HEK293 (cell line): ENCODE results near the gene ADAMTS4.

ENCODE experiments used
- CTCF ChIA-PET: fragments of 350-600 bp; formaldehyde crosslinking; extraction: SDS; loops from one replicate; lab custom pipeline; 2021; ENCODE audit warnings: antibody characterized with exemption; lab: Yijun Ruan, JAX
- POLR2A ChIA-PET: fragments of 300-600 bp; formaldehyde crosslinking; extraction: SDS; loops from one replicate; lab custom pipeline; 2020; ENCODE audit warnings: antibody characterized with exemption, inconsistent platforms; lab: Yijun Ruan, JAX
- H3K27ac ChIP-seq: fragments of 200-500 bp; sonication (Bioruptor generic); 2 replicates; pipeline ENCODE4 v1.5.1; 2014; ENCODE audit warnings: low read depth, low read length, control low read depth, inconsistent platforms; ENCODE audit errors: extremely low read depth
- H3K36me3 ChIP-seq, 2 experiments: fragments of 200-500 bp in 1 of 2; sonication (Bioruptor generic) in 1 of 2; 1 replicate in 1 of 2; 2 replicates in 1 of 2; pipeline ENCODE4 v1.5.1; 2014 to 2017; ENCODE audit warnings: inconsistent platforms in 2 of 2, low read length in 2 of 2; ENCODE audit not compliant: control insufficient read depth in 2 of 2, insufficient read depth in 1 of 2
- H3K4me1 ChIP-seq: fragments of 200-500 bp; sonication (Bioruptor generic); 2 replicates; pipeline ENCODE4 v1.5.1; 2014; ENCODE audit warnings: mild to moderate bottlenecking, low read length, inconsistent platforms; ENCODE audit not compliant: control insufficient read depth, insufficient read depth
- H3K4me3 ChIP-seq: 2 replicates; pipeline ENCODE4 v1.5.1; 2011; ENCODE audit warnings: low read depth, mild to moderate bottlenecking, control low read depth, low read length, moderate library complexity
- H3K9me3 ChIP-seq: fragments of 200-500 bp; sonication (Bioruptor generic); 2 replicates; pipeline ENCODE4 v1.5.1; 2014; ENCODE audit warnings: low read depth, low read length, inconsistent platforms; ENCODE audit not compliant: control insufficient read depth, insufficient read depth
- SP3 ChIP-seq: fragments of 450-650 bp; formaldehyde crosslinking; IDR thresholded peaks from 2 replicates; pipeline ENCODE4 v1.5.1; 2016; ENCODE audit warnings: missing biosample characterization, missing genetic modification characterization
- SP7 ChIP-seq: fragments of 450-650 bp; formaldehyde crosslinking; IDR thresholded peaks from 2 replicates; pipeline ENCODE4 v1.5.1; 2016; ENCODE audit warnings: missing biosample characterization, missing genetic modification characterization
- ZBTB21 ChIP-seq: fragments of 450-650 bp; formaldehyde crosslinking; IDR thresholded peaks from 2 replicates; pipeline ENCODE4 v1.5.1; 2017; ENCODE audit warnings: missing biosample characterization, missing genetic modification characterization
- ZEB2 ChIP-seq: fragments of 450-650 bp; formaldehyde crosslinking; IDR thresholded peaks from 2 replicates; pipeline ENCODE4 v1.5.1; 2016; ENCODE audit warnings: missing biosample characterization, missing genetic modification characterization
- ZNF114 ChIP-seq: fragments of 450-650 bp; formaldehyde crosslinking; IDR thresholded peaks from 2 replicates; pipeline ENCODE4 v1.5.0; 2017; ENCODE audit warnings: missing biosample characterization, missing genetic modification characterization
- ZNF146 ChIP-seq: fragments of 450-650 bp; formaldehyde crosslinking; IDR thresholded peaks from 2 replicates; pipeline ENCODE4 v1.5.1; 2016; ENCODE audit warnings: missing biosample characterization, missing genetic modification characterization
- ZNF221 ChIP-seq: fragments of 450-650 bp; formaldehyde crosslinking; IDR thresholded peaks from 2 replicates; pipeline ENCODE4 v1.5.1; 2017; ENCODE audit warnings: missing biosample characterization, missing genetic modification characterization, borderline replicate concordance
- ZNF354C ChIP-seq: fragments of 450-650 bp; formaldehyde crosslinking; IDR thresholded peaks from 2 replicates; pipeline ENCODE4 v1.5.1; 2016; ENCODE audit warnings: missing biosample characterization, missing genetic modification characterization, low read depth, borderline replicate concordance
- ZNF394 ChIP-seq: fragments of 450-650 bp; formaldehyde crosslinking; IDR thresholded peaks from 2 replicates; pipeline ENCODE4 v1.5.1; 2016; ENCODE audit warnings: missing biosample characterization, missing genetic modification characterization, mild to moderate bottlenecking, moderate library complexity, borderline replicate concordance
- ZNF529 ChIP-seq: fragments of 450-650 bp; formaldehyde crosslinking; IDR thresholded peaks from 2 replicates; pipeline ENCODE4 v1.5.1; 2017; ENCODE audit warnings: missing genetic modification characterization, missing biosample characterization; ENCODE audit not compliant: insufficient replicate concordance
- ZNF558 ChIP-seq: fragments of 450-650 bp; formaldehyde crosslinking; IDR thresholded peaks from 2 replicates; pipeline ENCODE4 v1.5.1; 2016; ENCODE audit warnings: missing biosample characterization, missing genetic modification characterization
- ZNF560 ChIP-seq: fragments of 450-650 bp; formaldehyde crosslinking; IDR thresholded peaks from 2 replicates; pipeline ENCODE4 v1.5.1; 2017; ENCODE audit warnings: missing biosample characterization, missing genetic modification characterization, borderline replicate concordance
- ZNF701 ChIP-seq: fragments of 450-650 bp; formaldehyde crosslinking; IDR thresholded peaks from 2 replicates; pipeline ENCODE4 v1.5.1; 2016; ENCODE audit warnings: missing biosample characterization, missing genetic modification characterization
- TF ChIP-seq, protein P1 (sequence below): fragments of 450-650 bp; formaldehyde crosslinking; IDR thresholded peaks from 2 replicates; pipeline ENCODE4 v1.5.1; 2016; ENCODE audit warnings: missing biosample characterization, missing genetic modification characterization
- TF ChIP-seq, protein P2 (sequence below): fragments of 450-650 bp; formaldehyde crosslinking; IDR thresholded peaks from 2 replicates; pipeline ENCODE4 v1.5.0; 2017; ENCODE audit warnings: missing biosample characterization, missing genetic modification characterization, borderline replicate concordance
- TF ChIP-seq, protein P3 (sequence below): fragments of 450-650 bp; IDR thresholded peaks from 2 replicates; pipeline ENCODE4 v1.5.1; 2018; ENCODE audit warnings: missing biosample characterization, mild to moderate bottlenecking, missing genetic modification characterization
- TF ChIP-seq, protein P4 (sequence below): fragments of 450-650 bp; formaldehyde crosslinking; IDR thresholded peaks from 2 replicates; pipeline ENCODE4 v1.5.1; 2016; ENCODE audit warnings: missing biosample characterization, missing genetic modification characterization
- TF ChIP-seq, protein P5 (sequence below): fragments of 450-650 bp; formaldehyde crosslinking; IDR thresholded peaks from 2 replicates; pipeline ENCODE4 v1.5.1; 2016; ENCODE audit warnings: missing biosample characterization, missing genetic modification characterization

Gene ADAMTS4

DNA sequence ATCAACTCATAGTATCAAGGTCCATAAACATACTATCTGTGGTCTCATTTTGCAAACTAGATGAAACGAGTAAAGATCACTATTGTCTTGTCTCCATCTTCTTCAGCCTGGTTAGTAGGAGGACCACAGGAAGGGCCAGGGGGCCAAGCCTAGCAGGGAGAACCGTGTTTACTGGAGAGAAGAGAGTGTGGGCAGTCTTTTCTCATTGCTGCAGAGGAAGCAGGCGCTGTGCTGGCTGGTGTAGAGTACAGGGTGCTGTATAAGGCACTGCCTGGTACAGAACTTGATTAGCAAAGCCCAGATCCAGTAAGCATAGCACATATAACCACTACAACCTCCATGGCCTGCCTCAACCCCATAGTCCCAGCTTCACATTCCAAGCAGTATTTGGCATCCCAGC is 11.5 kb downstream of the ADAMTS4 start (continued):
- TF ChIP-seq, protein P1, sequence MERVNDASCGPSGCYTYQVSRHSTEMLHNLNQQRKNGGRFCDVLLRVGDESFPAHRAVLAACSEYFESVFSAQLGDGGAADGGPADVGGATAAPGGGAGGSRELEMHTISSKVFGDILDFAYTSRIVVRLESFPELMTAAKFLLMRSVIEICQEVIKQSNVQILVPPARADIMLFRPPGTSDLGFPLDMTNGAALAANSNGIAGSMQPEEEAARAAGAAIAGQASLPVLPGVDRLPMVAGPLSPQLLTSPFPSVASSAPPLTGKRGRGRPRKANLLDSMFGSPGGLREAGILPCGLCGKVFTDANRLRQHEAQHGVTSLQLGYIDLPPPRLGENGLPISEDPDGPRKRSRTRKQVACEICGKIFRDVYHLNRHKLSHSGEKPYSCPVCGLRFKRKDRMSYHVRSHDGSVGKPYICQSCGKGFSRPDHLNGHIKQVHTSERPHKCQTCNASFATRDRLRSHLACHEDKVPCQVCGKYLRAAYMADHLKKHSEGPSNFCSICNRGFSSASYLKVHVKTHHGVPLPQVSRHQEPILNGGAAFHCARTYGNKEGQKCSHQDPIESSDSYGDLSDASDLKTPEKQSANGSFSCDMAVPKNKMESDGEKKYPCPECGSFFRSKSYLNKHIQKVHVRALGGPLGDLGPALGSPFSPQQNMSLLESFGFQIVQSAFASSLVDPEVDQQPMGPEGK (tag by site-specific recombination) = no peak

DNA sequence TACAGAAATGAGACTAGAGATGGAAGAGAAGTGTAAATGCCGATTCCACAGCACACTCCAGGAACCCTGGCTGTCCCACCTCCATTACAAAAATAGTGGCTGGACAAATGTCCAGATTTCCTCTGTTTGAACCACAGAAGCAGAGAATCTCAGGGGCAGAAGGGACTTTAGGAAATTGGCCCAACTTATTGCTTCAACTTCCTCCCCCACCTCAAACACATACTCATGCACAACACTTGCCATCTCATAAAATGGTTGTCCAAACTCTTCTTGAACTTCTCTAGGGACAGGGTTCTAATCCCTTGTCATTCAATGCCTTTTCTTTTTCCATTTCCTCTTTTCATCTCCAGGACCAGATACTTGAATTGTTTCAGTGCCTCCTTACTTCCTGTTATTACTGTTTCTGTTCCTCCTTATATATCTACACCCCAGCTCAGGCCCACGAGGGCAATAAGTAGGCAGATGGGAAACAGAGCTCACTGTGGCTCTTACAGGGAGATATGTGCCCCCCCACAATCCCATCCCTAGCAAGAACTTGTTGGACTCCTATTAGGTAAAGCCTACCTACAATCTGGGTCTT is 13.0 kb downstream of the ADAMTS4 start:
- Histone ChIP-seq H3K27ac (no peak overlapping the region), H3K4me3 (no peak overlapping the region), H3K4me1 (no peaks in the 10 kb centered on the region), H3K9me3 (no peaks in the 10 kb centered on the region), H3K36me3 (no peaks in the 10 kb centered on the region)
- ChIA-PET POLR2A (interaction anchor here (1.0 kb wide), 1 partner anchor 16 kb away, joined by 3 read pairs; the partner anchor contains the start of gene NDUFS2), CTCF (interaction anchor here (0.6 to 1.9 kb wide), 4 partner anchors 21 to 40 kb away, joined by 3 to 8 read pairs (median 4); partner anchors contain the start of genes PPOX and TOMM40L)
- TF ChIP-seq SP3 = no peak
- no peak for TF ChIP-seq ZEB2 (tag by site-specific recombination)
- TF ChIP-seq, protein P2, sequence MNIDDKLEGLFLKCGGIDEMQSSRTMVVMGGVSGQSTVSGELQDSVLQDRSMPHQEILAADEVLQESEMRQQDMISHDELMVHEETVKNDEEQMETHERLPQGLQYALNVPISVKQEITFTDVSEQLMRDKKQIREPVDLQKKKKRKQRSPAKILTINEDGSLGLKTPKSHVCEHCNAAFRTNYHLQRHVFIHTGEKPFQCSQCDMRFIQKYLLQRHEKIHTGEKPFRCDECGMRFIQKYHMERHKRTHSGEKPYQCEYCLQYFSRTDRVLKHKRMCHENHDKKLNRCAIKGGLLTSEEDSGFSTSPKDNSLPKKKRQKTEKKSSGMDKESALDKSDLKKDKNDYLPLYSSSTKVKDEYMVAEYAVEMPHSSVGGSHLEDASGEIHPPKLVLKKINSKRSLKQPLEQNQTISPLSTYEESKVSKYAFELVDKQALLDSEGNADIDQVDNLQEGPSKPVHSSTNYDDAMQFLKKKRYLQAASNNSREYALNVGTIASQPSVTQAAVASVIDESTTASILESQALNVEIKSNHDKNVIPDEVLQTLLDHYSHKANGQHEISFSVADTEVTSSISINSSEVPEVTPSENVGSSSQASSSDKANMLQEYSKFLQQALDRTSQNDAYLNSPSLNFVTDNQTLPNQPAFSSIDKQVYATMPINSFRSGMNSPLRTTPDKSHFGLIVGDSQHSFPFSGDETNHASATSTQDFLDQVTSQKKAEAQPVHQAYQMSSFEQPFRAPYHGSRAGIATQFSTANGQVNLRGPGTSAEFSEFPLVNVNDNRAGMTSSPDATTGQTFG (tag by site-specific recombination) = no peak
- TF ChIP-seq ZNF701 (tag by site-specific recombination) = no peak
- no peak for TF ChIP-seq ZNF394 (tag by site-specific recombination)
- TF ChIP-seq, protein P3, sequence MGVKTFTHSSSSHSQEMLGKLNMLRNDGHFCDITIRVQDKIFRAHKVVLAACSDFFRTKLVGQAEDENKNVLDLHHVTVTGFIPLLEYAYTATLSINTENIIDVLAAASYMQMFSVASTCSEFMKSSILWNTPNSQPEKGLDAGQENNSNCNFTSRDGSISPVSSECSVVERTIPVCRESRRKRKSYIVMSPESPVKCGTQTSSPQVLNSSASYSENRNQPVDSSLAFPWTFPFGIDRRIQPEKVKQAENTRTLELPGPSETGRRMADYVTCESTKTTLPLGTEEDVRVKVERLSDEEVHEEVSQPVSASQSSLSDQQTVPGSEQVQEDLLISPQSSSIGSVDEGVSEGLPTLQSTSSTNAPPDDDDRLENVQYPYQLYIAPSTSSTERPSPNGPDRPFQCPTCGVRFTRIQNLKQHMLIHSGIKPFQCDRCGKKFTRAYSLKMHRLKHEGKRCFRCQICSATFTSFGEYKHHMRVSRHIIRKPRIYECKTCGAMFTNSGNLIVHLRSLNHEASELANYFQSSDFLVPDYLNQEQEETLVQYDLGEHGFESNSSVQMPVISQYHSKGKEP = no peak
- TF ChIP-seq ZNF560 = no peak
- no peak for TF ChIP-seq ZNF558 (tag by site-specific recombination)
- TF ChIP-seq, protein P4, sequence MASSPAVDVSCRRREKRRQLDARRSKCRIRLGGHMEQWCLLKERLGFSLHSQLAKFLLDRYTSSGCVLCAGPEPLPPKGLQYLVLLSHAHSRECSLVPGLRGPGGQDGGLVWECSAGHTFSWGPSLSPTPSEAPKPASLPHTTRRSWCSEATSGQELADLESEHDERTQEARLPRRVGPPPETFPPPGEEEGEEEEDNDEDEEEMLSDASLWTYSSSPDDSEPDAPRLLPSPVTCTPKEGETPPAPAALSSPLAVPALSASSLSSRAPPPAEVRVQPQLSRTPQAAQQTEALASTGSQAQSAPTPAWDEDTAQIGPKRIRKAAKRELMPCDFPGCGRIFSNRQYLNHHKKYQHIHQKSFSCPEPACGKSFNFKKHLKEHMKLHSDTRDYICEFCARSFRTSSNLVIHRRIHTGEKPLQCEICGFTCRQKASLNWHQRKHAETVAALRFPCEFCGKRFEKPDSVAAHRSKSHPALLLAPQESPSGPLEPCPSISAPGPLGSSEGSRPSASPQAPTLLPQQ (tag by site-specific recombination) = no peak
- TF ChIP-seq SP7 = no peak
- no peak for TF ChIP-seq ZNF529 (tag by site-specific recombination)
- TF ChIP-seq ZBTB21 (tag by site-specific recombination) = no peak
- no peak for TF ChIP-seq ZNF354C
- TF ChIP-seq ZNF146 (tag by site-specific recombination) = no peak
- TF ChIP-seq, protein P5, sequence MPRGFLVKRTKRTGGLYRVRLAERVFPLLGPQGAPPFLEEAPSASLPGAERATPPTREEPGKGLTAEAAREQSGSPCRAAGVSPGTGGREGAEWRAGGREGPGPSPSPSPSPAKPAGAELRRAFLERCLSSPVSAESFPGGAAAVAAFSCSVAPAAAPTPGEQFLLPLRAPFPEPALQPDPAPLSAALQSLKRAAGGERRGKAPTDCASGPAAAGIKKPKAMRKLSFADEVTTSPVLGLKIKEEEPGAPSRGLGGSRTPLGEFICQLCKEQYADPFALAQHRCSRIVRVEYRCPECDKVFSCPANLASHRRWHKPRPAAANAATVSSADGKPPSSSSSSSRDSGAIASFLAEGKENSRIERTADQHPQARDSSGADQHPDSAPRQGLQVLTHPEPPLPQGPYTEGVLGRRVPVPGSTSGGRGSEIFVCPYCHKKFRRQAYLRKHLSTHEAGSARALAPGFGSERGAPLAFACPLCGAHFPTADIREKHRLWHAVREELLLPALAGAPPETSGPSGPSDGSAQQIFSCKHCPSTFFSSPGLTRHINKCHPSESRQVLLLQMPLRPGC (tag by site-specific recombination) = no peak
- TF ChIP-seq ZNF221 (tag by site-specific recombination) = no peak
- TF ChIP-seq ZNF114 (tag by site-specific recombination) = no peak
